Ishikawa (cell line): ENCODE results near the gene COL27A1.

ENCODE experiments used
- CEBPB ChIP-seq: IDR thresholded peaks from 2 replicates; pipeline ENCODE4 v1.6.1; 2012
- CREB1 ChIP-seq: IDR thresholded peaks from 2 replicates; pipeline ENCODE4 v1.6.1; 2012; ENCODE audit warnings: low read depth
- EGR1 ChIP-seq: IDR thresholded peaks from 2 replicates; pipeline ENCODE4 v1.6.1; 2012
- EP300 ChIP-seq: IDR thresholded peaks from 2 replicates; pipeline ENCODE4 v1.6.1; 2012; ENCODE audit warnings: borderline replicate concordance
- FOXM1 ChIP-seq: IDR thresholded peaks from 2 replicates; pipeline ENCODE4 v1.6.1; 2012; ENCODE audit warnings: low read depth, borderline replicate concordance
- NFIC ChIP-seq: IDR thresholded peaks from 2 replicates; pipeline ENCODE4 v1.6.1; 2012
- RAD21 ChIP-seq: IDR thresholded peaks from 2 replicates; pipeline ENCODE4 v1.6.1; 2012; ENCODE audit warnings: low read depth
- TAF1 ChIP-seq: IDR thresholded peaks from 2 replicates; pipeline ENCODE4 v1.6.1; 2012; ENCODE audit warnings: low read depth, mild to moderate bottlenecking
- TEAD4 ChIP-seq: IDR thresholded peaks from 2 replicates; pipeline ENCODE4 v1.6.1; 2012
- YY1 ChIP-seq: IDR thresholded peaks from 2 replicates; pipeline ENCODE4 v1.6.1; 2012; ENCODE audit warnings: low read depth
- ZBTB7A ChIP-seq: IDR thresholded peaks from 2 replicates; pipeline ENCODE4 v1.6.1; 2012; ENCODE audit warnings: low read depth
- TF ChIP-seq, protein P1 (sequence below): IDR thresholded peaks from 2 replicates; pipeline ENCODE4 v1.6.1; 2012
- TF ChIP-seq, protein P2 (sequence below): IDR thresholded peaks from 2 replicates; pipeline ENCODE4 v1.6.1; 2012; ENCODE audit warnings: low read depth, mild to moderate bottlenecking
- TF ChIP-seq, protein P3 (sequence below): IDR thresholded peaks from 2 replicates; pipeline ENCODE4 v1.6.1; 2012

COL27A1 gene

DNA sequence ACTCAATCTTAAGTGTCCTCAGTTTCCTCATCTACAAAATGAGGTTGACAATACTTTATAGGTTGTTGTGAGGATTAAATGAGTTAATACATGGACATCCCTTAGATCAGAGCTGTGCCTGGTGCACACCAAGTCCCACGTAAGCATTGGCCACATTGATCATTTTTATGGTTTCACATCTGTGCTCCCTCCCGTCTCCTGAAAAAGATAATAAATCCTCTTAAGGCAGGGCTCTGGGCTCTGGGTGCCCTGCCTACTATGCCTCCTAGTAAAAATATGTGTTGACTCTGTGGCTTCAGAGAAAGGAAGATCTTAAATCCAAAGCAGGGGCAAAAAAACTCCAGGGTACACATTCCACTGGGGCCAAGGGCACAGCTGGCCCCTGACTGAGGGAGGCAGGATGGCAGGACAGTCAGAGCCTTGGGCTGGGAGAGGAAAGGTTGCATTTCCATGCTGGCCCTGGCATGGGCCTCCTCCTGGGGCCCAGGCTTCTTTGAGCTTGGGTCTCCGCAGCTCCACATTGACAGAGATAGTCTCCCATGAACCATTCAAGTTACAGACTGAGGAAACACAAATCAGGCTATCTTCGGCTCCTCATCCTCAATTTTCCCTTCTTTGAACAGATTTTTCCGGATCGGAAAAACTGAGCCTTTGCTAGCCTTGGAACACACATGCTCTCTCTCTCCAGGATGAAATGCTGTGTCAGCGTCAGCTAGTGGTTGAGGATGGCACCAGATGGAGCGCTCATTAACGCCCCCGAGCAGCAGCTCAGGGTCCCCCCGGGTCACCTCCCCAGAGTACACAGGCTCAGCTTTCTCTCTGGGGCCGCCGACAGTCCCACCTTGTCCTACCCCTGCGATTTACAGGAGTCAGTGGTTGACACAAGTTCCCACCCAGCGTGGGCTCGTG lies 33.9 kb upstream of the COL27A1 start:
- TF ChIP-seq RAD21: no peak
- no peak for TF ChIP-seq EP300
- TF ChIP-seq EGR1: no peak
- TF ChIP-seq YY1: no peak
- TF ChIP-seq, protein P1, sequence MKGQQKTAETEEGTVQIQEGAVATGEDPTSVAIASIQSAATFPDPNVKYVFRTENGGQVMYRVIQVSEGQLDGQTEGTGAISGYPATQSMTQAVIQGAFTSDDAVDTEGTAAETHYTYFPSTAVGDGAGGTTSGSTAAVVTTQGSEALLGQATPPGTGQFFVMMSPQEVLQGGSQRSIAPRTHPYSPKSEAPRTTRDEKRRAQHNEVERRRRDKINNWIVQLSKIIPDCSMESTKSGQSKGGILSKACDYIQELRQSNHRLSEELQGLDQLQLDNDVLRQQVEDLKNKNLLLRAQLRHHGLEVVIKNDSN: no peak
- TF ChIP-seq, protein P2, sequence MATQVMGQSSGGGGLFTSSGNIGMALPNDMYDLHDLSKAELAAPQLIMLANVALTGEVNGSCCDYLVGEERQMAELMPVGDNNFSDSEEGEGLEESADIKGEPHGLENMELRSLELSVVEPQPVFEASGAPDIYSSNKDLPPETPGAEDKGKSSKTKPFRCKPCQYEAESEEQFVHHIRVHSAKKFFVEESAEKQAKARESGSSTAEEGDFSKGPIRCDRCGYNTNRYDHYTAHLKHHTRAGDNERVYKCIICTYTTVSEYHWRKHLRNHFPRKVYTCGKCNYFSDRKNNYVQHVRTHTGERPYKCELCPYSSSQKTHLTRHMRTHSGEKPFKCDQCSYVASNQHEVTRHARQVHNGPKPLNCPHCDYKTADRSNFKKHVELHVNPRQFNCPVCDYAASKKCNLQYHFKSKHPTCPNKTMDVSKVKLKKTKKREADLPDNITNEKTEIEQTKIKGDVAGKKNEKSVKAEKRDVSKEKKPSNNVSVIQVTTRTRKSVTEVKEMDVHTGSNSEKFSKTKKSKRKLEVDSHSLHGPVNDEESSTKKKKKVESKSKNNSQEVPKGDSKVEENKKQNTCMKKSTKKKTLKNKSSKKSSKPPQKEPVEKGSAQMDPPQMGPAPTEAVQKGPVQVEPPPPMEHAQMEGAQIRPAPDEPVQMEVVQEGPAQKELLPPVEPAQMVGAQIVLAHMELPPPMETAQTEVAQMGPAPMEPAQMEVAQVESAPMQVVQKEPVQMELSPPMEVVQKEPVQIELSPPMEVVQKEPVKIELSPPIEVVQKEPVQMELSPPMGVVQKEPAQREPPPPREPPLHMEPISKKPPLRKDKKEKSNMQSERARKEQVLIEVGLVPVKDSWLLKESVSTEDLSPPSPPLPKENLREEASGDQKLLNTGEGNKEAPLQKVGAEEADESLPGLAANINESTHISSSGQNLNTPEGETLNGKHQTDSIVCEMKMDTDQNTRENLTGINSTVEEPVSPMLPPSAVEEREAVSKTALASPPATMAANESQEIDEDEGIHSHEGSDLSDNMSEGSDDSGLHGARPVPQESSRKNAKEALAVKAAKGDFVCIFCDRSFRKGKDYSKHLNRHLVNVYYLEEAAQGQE: no peak
- no peak for TF ChIP-seq NFIC

DNA sequence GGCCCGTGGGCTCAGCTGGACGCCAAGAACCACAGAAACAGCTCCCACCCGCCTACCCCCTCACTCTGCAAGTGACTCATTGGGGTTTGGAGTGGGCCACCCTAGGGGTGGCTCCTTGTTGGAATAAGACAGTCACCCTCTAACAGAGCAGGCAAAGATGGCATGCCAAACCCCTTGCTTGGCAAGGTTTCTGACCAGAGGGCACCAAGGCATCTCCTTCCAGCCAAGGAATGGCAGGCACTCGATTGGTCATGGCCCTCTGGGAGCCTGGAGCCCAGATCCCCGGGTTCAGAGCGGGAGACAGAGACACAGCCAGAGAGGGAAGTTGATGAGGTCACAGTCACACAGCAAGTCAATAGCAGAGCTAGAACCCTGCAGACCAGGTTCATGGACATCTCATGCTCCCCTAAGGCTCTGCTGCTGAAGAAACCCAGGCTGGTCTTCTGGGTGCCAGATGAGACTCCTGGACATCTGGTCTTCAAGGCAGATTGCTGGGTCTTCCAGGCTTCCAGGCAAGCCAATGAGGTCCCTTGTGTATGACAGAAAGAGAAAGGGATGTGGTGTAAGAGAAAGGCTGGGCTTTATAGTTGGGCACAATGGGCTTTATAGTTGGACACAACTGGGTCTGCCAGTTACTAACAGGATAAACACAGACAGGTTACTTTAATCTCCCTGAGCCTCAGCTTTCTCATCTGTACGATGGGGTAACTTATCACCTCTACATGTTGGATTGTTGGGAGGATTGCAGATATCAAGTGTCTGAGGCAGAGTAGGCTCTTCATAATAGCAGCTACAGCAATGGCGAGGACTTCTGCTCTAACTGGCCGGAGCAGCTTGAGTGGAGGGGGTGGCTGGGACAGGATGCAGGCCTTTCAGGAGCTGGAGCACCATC lies 33.0 kb upstream of the COL27A1 start:
- TF ChIP-seq TAF1 (no peak), TEAD4 (no peak), ZBTB7A (no peak), FOXM1 (no peak), YY1 (no peak), CEBPB (no peak)
- TF ChIP-seq, protein P1: no peak
- TF ChIP-seq, protein P2: no peak

DNA sequence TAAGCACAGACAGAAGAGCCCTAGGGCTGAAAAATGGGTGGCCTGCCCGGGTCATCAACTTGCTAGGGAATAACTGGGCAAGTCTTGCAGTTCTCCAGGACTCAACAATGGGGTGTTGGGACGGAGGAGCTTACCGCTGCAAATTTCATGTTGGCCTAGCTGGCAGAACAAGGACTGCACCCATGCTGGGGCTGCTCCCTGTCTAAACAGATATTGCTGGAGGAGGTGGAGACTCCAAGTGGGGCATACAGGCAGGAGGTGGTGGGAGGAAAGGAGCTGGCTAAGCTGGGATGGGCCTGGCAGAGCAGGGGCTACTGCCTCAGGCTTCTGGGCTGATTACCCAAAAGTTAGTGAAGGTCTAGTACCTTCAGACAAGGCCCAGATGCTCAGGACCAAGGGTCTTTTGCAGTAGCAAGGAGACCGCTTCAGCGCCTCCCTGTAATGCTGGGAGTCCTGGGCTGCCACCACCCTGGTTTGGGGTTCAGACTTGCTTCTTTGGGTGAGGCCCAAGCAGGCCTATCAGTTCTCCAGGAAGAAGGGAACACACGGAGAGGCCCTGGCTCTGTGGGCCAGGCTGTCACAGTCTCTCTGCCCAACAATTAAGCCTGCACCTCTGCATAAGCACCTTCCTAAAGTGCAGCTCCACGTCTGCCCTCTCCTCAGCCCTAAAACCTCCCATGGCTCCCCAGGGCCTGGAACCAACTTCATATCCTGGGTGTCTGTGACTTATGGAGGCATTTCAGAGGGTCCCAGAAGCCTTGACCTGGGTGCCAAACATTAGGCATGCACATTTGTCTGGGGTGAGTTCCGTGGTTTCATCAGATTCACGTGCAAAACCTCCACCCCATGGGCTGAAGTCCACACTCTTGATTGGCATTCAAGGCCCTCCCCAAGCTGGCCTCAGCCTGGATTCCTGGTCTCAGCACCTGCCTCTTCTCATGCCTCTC lies 32.0 kb upstream of the COL27A1 start:
- TF ChIP-seq EP300: no peak
- TF ChIP-seq, protein P3, sequence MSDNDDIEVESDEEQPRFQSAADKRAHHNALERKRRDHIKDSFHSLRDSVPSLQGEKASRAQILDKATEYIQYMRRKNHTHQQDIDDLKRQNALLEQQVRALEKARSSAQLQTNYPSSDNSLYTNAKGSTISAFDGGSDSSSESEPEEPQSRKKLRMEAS: no peak
- TF ChIP-seq, protein P1: no peak
- no peak for TF ChIP-seq EGR1
- TF ChIP-seq, protein P2: no peak
- TF ChIP-seq YY1: no peak
- no peak for TF ChIP-seq FOXM1
- TF ChIP-seq CEBPB: no peak
- no peak for TF ChIP-seq ZBTB7A
- no peak for TF ChIP-seq CREB1
- TF ChIP-seq TEAD4: no peak
- no peak for TF ChIP-seq TAF1
- TF ChIP-seq RAD21: no peak
- TF ChIP-seq NFIC: no peak
